Neuronal stem cell (in vitro differentiated cells): Measurements from ENCODE around the gene SDCCAG8. TPM values are rescaled to one million over a fixed set of nuclear protein-coding genes. Genes with fewer than 3 reads are reported as not detected.
A peak's percentile ranks its signal among the peaks of the same experiment; 100 is the strongest.
"Not testable (repeated sequence)": the region's sequence is repeated elsewhere in the genome, so short reads cannot be mapped to it uniquely, and the experiment has no call there.

Experiments
- DNase-seq: peaks from one replicate; pipeline ENCODE4 v3.0.0-alpha.2; 2013; ENCODE audit warnings: low spot score
- H2AFZ ChIP-seq: one replicate; pipeline ENCODE4 v1.6.1; 2013; ENCODE audit warnings: mild to moderate bottlenecking, low read length, inconsistent platforms
- H2AK5ac ChIP-seq: 2 replicates; pipeline ENCODE4 v1.6.1; 2013; ENCODE audit warnings: low read depth, mild to moderate bottlenecking, inconsistent platforms, low read length, moderate library complexity, mixed read lengths
- H2BK120ac ChIP-seq: 2 replicates; pipeline ENCODE4 v1.6.1; 2013; ENCODE audit warnings: low read depth, mild to moderate bottlenecking, inconsistent platforms, low read length, moderate library complexity, mixed read lengths
- H2BK12ac ChIP-seq: one replicate; pipeline ENCODE4 v1.6.1; 2013; ENCODE audit warnings: low read length, inconsistent platforms
- H2BK15ac ChIP-seq: 2 replicates; pipeline ENCODE4 v1.6.1; 2013; ENCODE audit warnings: mild to moderate bottlenecking, low read length, inconsistent platforms, mixed read lengths
- H2BK5ac ChIP-seq: one replicate; pipeline ENCODE4 v1.6.1; 2013; ENCODE audit warnings: inconsistent platforms, mild to moderate bottlenecking, low read length, moderate library complexity
- H3K14ac ChIP-seq: one replicate; pipeline ENCODE4 v1.6.1; 2013; ENCODE audit warnings: low read length, inconsistent platforms
- H3K18ac ChIP-seq: 2 replicates; pipeline ENCODE4 v1.6.1; 2013; ENCODE audit warnings: low read length, inconsistent platforms
- H3K23ac ChIP-seq: 2 replicates; pipeline ENCODE4 v1.6.1; 2013; ENCODE audit warnings: low read depth, mild to moderate bottlenecking, mixed read lengths, low read length, inconsistent platforms; ENCODE audit not compliant: poor library complexity
- H3K27ac ChIP-seq: replicated peaks from 3 replicates; pipeline ENCODE4 v1.5.1; 2013; ENCODE audit warnings: low read length, inconsistent platforms
- H3K27me3 ChIP-seq, 3 experiments: 2 replicates each; pipeline ENCODE4 v1.6.1; 2013; ENCODE audit warnings: low read length in 3 of 3, mild to moderate bottlenecking in 2 of 3, inconsistent platforms in 1 of 3, low read depth in 1 of 3, mixed read lengths in 1 of 3, moderate library complexity in 1 of 3; ENCODE audit not compliant: control insufficient read depth in 3 of 3, insufficient read depth in 3 of 3
- H3K36me3 ChIP-seq, 2 donors: replicated peaks in 1 of 2; 2 replicates each; pipeline ENCODE4 v1.6.1; 2013; ENCODE audit warnings: low read length in 2 of 2; ENCODE audit not compliant: control insufficient read depth in 2 of 2, insufficient read depth in 2 of 2
- H3K4ac ChIP-seq: 2 replicates; pipeline ENCODE4 v1.6.1; 2013; ENCODE audit warnings: inconsistent platforms, mild to moderate bottlenecking, low read length, moderate library complexity
- H3K4me1 ChIP-seq, 2 donors: 1 replicate in 1 of 2; 2 replicates in 1 of 2; pipeline ENCODE4 v1.6.1; 2013; ENCODE audit warnings: low read length in 2 of 2, low read depth in 1 of 2; ENCODE audit not compliant: control insufficient read depth in 2 of 2, insufficient read depth in 1 of 2
- H3K4me2 ChIP-seq: one replicate; pipeline ENCODE4 v1.6.1; 2013; ENCODE audit warnings: mild to moderate bottlenecking, low read length, inconsistent platforms; ENCODE audit not compliant: insufficient read depth, poor library complexity, severe bottlenecking
- H3K4me3 ChIP-seq, 2 donors: 2 replicates each; pipeline ENCODE4 v1.5.1; 2013; ENCODE audit warnings: low read length in 2 of 2, mild to moderate bottlenecking in 2 of 2, inconsistent platforms in 1 of 2, moderate library complexity in 1 of 2
- H3K79me1 ChIP-seq: one replicate; pipeline ENCODE4 v1.6.1; 2013; ENCODE audit warnings: low read depth, mild to moderate bottlenecking, inconsistent platforms, low read length, moderate library complexity
- H3K9ac ChIP-seq: one replicate; pipeline ENCODE4 v1.6.1; 2013; ENCODE audit warnings: mild to moderate bottlenecking, low read depth, low read length, inconsistent platforms; ENCODE audit not compliant: poor library complexity
- H3K9me3 ChIP-seq, 2 donors: replicated peaks in 1 of 2; 2 replicates each; pipeline versions ENCODE3 to v1.6.1; 2013; ENCODE audit warnings: low read length in 2 of 2, mild to moderate bottlenecking in 2 of 2, inconsistent platforms in 1 of 2, low read depth in 1 of 2, mixed read lengths in 1 of 2, moderate library complexity in 1 of 2; ENCODE audit not compliant: control insufficient read depth in 2 of 2, insufficient read depth in 1 of 2
- H4K8ac ChIP-seq: one replicate; pipeline ENCODE4 v1.6.1; 2013; ENCODE audit warnings: low read depth, mild to moderate bottlenecking, inconsistent platforms, low read length, moderate library complexity
- H4K91ac ChIP-seq: one replicate; pipeline ENCODE4 v1.6.1; 2013; ENCODE audit warnings: low read length, low read depth, mild to moderate bottlenecking, inconsistent platforms; ENCODE audit not compliant: poor library complexity
- WGBS, 2 donors: extraction: QIAGEN DNeasy Blood & Tissue Kit; methylation state at CpG; one replicate each; pipeline ENCODE4 v1.1.7; 2013; ENCODE audit warnings: missing lambda C conversion rate in 2 of 2, mixed read lengths in 1 of 2; ENCODE audit not compliant: insufficient read length in 2 of 2, insufficient replicate concordance in 1 of 2; ENCODE audit errors: extremely low coverage in 2 of 2; 5-methylcytosine and 5-hydroxymethylcytosine counted together
- polyA plus RNA-seq, 2 experiments: library from polyadenylated mRNA; stranded (reverse); fragments of 200-250 nt; gene quantifications; one replicate each; pipeline ENCODE4 v1.2.3, GENCODE V29; 2013

The SDCCAG8 gene
- polyA plus RNA-seq (2013, experiment 1 of 2): 16.0 TPM
- 15.2 TPM for polyA plus RNA-seq (2013, experiment 2 of 2)

DNA sequence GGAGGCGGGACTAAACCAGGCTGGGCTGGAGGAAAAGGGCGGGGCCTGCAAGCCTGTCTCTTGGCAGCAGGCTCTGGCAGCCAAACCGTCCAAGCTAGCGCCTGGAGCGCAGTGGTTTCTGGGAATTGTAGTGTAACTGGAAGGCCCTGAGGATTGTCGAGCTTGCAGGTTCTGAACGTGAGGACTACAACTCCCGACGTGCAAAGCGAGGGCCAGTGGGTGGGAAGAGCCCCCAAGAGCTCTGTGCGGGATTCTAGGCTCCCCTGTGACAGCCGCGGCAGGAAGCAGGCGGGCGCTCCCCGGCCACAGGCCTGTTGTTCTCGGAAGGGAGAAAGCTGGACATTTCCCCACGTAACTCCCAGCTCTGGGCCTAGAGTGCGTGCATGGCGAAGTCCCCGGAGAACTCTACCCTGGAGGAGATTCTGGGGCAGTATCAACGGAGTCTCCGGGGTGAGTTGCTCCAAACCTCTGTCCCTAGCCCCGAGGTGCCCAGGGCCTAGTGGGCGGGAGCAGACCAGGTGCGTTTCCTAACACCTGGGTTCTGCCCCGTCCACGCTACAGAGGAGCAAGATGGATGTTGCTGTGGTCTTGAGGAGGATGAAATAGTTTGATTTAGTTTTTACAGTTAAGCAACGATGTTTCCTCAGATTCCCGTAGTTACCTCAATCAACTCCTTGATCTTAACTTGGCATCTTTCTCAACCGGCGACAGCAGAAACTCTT lies at the start of gene SDCCAG8:
TSS of gene SDCCAG8 (plus strand) at position 251 of the 722 bp plus-strand sequence. CDS start at position 384, 133 bp downstream.
- peak; percentile 99 for DNase-seq
- Histone ChIP-seq H3K18ac (peak within 1 kb of the TSS; percentile 100), H2AFZ (peak within 1 kb of the TSS; percentile 91), H2BK120ac (peak within 1 kb of the TSS; percentile 91), H2AK5ac (no peak within 1 kb of the TSS), H3K4ac (no peak within 1 kb of the TSS), H2BK12ac (peak within 1 kb of the TSS; percentile 97), H3K9me3 (peaks cover 0 to 6% of the 10 kb centered on the region in 2 donors), H3K36me3 (no peaks in the 10 kb centered on the region), H3K9ac (peak within 1 kb of the TSS; percentile 99), H3K14ac (peak within 1 kb of the TSS; percentile 100), H2BK5ac (peak within 1 kb of the TSS; percentile 98), H3K27me3 (no peaks in the 10 kb centered on the region), H3K4me1 (peaks cover 0 to 4% of the 10 kb centered on the region in 2 donors), H3K79me1 (peaks cover 4% of the 10 kb centered on the region), H4K91ac (no peak within 1 kb of the TSS), H3K27ac (peak within 1 kb of the TSS; percentile 99), H3K23ac (peak within 1 kb of the TSS; percentile 99), H2BK15ac (peak within 1 kb of the TSS; percentile 96), H4K8ac (no peak within 1 kb of the TSS), H3K4me3 (peak within 1 kb of the TSS; percentile 70 to 99), H3K4me2 (peak within 1 kb of the TSS; percentile 61)
- no CpG with 5 or more reads among the region's 32 CpGs for WGBS, 2 donors

DNA sequence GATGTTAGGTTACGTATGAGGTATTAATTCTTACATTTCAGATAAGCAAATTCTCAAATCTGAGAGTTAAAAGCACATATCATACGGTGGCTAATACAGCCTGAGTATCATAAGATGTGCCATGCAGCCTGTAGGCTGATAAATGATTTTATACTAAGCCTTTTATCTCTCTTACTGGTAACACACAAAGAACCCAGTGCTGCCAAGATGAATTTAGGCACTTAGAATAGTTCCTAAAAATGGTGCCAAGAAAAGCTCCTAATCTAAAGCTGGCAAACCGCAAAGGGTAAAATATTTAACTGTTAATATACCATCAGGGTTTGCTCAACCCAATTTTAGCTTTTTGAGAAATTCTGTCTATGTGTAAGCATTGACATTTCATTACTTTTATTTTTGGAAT lies 43.9 kb upstream of the SDCCAG8 start:
- H3K4ac ChIP-seq, H3K14ac ChIP-seq, H4K91ac ChIP-seq, H3K4me1 ChIP-seq, H4K8ac ChIP-seq, H3K4me2 ChIP-seq, H3K27me3 ChIP-seq, H3K18ac ChIP-seq, DNase-seq, H3K9ac ChIP-seq, H2BK12ac ChIP-seq, H2BK15ac ChIP-seq, H3K27ac ChIP-seq, H3K4me3 ChIP-seq, H2AK5ac ChIP-seq, H2BK5ac ChIP-seq, H3K79me1 ChIP-seq, H3K9me3 ChIP-seq, H2AFZ ChIP-seq, H2BK120ac ChIP-seq, H3K23ac ChIP-seq: not testable (repeated sequence)
- peaks cover 0 to 54% of the 10 kb centered on the region in 2 donors for H3K36me3 ChIP-seq
- WGBS, 2 donors: no CpG with 5 or more reads among the region's 3 CpGs

DNA sequence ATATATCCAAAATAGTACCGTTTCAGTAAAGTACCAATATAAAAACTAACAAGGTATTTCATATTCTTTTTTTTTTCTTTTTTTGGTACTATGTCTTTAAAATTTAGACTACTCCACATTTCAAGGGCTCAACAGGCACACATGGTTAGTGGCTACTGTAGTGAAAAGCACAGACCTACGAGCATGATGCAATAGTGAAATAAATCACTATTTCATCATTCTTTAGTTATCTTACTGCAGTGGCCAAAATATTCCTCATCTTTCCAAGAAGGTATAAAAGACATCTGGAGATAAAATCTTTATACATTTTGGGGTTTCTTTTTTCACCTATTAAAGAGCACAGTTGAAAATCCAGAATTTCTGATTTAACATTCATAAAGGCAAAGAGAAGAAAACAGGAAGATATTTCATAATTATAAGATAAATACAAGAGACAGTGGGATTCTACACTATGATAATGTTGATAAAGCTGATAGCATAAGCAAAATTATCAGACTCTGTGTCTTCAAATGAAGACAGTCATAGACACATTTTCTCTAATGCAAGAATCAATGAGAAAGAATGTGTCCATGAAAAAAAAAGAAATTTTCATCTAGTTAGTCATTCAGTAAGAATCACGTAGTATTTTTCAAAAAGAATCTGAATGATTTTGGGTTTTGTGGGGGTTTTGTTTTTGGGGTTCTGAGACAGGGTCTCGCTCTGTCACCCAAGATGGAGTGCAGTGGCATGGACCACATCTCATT lies 42.6 kb upstream of the SDCCAG8 start:
- WGBS, 2 donors: no CpG with 5 or more reads among the region's 4 CpGs
- Histone ChIP-seq H3K4ac (no peak overlapping the region), H3K4me1 (no peaks in the 10 kb centered on the region), H3K18ac (no peak overlapping the region), H3K23ac (no peak overlapping the region), H3K36me3 (peaks cover 5 to 62% of the 10 kb centered on the region in 2 donors), H3K9ac (no peak overlapping the region), H2BK120ac (no peak overlapping the region), H3K14ac (no peak overlapping the region), H3K4me3 (no peak overlapping the region), H3K27ac (no peak overlapping the region), H2BK5ac (no peak overlapping the region), H3K9me3 (peaks cover 2 to 4% of the 10 kb centered on the region in 2 donors), H2AK5ac (no peak overlapping the region), H2AFZ (no peak overlapping the region), H2BK12ac (no peak overlapping the region), H3K79me1 (no peaks in the 10 kb centered on the region), H2BK15ac (no peak overlapping the region), H3K4me2 (no peak overlapping the region), H4K91ac (no peak overlapping the region), H4K8ac (no peak overlapping the region), H3K27me3 (no peaks in the 10 kb centered on the region)
- DNase-seq: no peak

DNA sequence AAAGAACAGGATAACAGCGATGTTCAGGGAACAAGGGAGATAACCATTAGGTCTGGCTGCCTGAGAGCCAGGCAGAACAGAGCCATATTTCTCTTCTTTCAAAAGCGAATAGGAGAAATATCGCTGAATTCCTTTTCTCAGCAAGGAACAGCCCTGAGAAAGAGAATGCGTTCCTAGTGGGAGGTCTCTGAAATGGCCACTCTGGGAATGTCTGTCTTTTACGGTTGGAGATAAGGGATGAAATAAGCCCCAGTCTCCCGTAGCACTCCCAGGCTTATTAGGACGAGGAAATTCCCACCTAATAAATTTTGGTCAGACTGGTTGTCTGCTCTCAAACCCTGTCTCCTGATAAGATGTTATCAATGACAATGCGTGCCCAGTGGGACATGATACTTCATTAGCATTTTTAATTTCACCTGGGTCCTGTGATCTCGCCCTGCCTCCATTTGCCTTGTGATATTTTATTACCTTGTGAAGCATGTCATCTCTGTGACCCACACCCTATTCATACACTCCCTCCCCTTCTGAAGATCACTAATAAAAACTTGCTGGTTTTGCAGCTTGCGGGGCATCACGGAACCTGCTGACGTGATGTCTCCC lies 40.5 kb upstream of the SDCCAG8 start:
- no CpG with 5 or more reads among the region's 12 CpGs for WGBS, 2 donors
- not testable (repeated sequence) for H3K14ac ChIP-seq, H2BK12ac ChIP-seq

More for the DNA sequence above, 40.5 kb upstream of the SDCCAG8 start:
- H4K8ac ChIP-seq, H3K4me2 ChIP-seq, H3K4me3 ChIP-seq, H3K27me3 ChIP-seq, H3K27ac ChIP-seq, H3K9me3 ChIP-seq, H3K9ac ChIP-seq, H2BK15ac ChIP-seq, H3K23ac ChIP-seq, H3K18ac ChIP-seq, H3K4ac ChIP-seq, H2BK120ac ChIP-seq, H3K79me1 ChIP-seq, H2BK5ac ChIP-seq, H2AFZ ChIP-seq, DNase-seq, H2AK5ac ChIP-seq, H3K4me1 ChIP-seq, H4K91ac ChIP-seq: not testable (repeated sequence)
- H3K36me3 ChIP-seq: peaks cover 7 to 79% of the 10 kb centered on the region in 2 donors
